ENCODE data around the gene KCNJ4.

Gene KCNJ4

DNA sequence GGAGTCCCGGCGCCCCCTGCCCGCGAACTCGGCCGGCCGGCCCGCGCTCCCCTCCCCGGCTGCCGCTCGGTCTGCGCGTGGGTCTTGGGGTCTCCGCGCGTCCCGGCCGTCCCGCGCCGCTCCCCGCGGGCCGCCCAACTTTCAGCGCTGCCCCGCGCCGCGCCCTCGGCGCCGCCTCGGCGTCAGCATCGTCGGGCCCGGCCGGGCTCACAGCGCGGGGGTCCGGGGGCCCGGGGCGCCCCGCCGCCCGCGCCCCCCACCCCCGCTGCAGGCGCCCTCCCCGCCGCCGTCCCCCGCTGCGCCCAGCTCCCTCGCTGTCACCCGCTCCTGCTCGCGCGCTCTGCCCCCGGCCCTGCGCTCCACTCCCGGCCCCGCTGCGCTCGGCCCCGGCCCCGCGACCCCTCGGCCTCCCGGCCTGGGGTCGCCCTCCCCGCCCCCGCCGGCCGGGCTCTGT is at the start of gene KCNJ4:
KCNJ4 (minus strand) TSS at position 124 of the 454 bp plus-strand sequence. CDS start 27,067 bp downstream, outside the sequence.
- DNase-seq (ENCODE audit: low spot score) = no peak

DNA sequence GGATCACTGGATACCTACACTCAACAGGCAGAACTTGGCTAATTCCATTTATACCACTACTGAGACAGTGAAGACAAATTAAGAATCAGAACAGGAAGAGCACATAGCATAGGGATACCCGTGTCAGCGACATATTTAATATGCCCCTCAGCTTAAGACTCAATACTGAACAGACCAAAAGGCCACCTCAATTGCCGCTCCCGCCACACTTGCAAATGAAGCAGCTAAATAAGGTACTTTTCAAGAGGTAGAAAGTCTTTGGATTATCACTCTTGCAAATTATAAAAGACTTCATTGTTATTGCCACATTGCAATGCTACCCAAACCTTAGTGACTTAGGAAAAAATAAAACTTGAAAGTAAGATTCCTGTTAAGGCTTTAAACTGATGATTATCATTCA is 48.0 kb upstream of the KCNJ4 start:
- DNase-seq (ENCODE audit: low spot score) = no peak

DNA sequence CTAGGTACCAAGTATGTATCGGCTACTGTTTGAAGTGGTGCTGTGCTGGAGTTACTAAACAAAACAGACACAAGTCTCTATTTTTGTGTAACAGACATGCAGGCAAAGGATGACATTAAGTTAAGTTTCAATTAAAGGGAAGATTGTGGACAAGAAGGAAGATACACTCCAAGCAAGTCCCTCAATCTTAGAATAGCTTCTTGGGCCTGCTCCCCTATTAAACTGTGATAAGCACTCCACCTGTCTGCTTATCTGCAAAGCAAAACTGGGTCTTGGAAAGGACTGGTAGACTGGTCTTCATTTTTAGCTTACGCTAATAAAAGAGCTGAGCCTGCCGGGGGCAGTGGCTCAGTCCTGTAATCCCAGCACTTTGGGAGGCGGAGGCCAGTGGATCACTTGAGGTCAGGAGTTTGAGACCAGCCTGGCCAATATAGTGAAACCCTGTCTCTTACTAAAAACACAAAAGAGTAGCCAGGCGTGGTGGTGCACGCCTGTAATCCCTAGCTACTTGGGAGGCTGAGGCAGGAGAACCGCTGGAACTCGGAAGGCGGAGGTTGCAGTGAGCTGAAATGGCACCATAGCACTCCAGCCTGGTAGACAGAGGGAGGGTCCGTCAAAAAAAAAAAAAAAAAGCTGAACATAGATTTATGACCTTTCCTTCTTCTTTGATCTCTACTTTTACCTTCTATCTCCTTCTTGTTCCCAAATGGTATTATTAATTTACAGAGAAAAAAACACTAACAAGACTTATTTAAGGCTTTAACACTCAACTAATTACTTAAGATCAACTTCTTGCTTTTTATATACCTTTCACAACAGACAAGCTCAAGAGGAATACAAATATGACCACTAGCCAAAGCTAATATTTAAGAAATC is 47.0 kb upstream of the KCNJ4 start:
- DNase-seq (ENCODE audit: low spot score) = no peak

DNA sequence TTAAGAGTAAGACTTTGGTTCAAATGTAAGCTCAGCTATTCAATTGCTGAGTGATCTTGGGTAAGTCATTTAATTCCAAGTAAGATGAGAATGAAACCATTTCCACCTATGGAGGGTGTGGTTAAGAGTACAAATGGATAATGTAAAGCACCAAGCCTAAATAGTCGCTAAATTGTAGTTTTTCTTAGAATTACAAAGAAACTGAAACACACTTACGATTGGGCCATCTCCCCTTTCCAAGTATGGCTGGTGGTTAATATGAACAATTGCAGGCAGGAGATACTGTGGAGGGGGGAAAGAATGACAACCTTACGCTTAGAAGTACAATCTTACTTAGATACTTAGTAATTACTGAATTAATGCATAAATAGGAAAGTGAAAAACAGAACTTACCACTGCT is 42.9 kb upstream of the KCNJ4 start:
- DNase-seq (ENCODE audit: low spot score) = no peak

DNA sequence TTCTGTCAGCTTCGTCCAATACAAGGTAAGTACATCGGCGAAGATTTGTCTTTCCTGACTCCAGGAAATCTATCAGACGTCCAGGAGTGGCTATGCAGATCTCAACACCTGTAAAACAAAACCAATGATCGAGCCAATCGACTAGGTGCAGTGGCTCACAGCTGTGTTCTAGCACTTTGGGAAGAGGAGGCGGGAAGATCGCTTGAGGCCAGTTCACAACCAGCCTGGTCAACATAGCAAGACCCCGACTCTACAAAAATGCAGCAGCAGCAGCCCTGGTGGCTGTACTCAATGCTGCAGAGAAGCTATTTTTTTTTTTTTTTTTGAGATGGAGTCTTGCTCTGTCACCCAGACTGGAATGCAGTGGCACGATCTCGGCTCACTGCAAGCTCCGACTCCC is 39.9 kb upstream of the KCNJ4 start:
- no peak for DNase-seq (ENCODE audit: low spot score)

DNA sequence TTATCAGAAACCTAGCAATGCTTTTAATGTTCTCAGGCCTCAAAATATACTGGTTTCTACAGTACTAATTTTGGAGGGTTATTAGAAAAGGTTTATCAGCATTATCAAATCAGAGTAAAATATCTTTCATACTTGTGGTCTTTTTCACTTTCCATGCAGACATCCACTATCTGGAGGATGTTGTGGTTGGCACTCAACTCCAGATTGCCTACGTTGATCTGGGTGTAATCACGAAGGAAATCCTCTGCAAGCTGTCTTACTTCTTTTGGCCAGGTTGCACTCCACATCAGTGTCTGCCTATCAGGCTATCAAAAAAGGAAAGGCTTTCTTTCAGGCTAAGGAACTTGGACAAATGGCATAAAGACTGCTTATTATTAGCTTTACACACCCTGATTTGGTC is 39.5 kb upstream of the KCNJ4 start:
- DNase-seq (ENCODE audit: low spot score) = peak; percentile 64

DNA sequence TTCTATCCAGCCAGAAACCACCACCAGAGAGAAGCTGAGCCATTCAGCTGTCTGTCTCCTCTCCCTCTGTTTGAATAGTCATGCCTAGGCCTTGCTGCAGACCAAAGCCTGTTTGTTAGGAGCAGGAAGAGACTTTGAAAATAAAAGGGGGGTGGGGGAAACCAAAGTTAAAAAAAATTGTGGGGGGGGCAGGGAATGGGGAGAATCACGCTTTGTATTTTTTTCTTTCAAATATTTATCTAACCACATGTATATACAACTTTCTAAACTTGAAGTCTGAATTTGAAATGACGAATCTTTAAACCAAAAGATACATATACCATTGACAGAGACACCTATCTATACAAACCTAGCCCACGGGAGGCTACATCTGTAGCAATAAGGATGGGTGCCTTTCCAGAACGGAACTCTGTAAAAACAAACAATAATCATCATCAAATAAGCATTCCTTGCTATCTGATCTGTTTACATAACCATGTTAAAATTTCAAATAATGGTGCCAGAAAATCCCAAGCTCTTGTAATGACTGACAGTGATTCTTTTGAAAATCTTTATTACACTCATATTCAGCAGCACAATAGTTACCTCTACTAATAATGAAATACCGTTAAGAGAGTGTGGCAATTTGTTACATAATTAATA is 36.8 kb upstream of the KCNJ4 start:
- DNase-seq (ENCODE audit: low spot score) = no peak

DNA sequence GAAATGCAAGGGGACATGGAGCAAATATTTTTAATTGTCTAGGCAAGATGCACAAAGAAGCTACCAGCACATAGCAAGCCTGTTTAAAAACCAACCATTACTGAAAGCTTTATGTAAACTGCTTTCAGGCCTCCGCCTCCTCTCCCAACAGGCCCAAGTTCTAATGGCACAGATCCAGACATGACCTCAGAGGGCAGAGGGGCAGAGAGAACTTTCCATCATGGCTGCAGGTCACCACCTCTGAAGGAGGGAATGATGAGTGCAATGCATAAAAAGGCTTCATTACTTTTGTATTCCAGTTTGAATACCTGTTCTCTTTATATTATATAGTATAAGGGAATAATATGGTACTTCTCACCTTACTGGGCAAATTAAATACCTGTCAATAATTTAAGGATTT is 35.9 kb upstream of the KCNJ4 start:
- no peak for DNase-seq (ENCODE audit: low spot score)

DNA sequence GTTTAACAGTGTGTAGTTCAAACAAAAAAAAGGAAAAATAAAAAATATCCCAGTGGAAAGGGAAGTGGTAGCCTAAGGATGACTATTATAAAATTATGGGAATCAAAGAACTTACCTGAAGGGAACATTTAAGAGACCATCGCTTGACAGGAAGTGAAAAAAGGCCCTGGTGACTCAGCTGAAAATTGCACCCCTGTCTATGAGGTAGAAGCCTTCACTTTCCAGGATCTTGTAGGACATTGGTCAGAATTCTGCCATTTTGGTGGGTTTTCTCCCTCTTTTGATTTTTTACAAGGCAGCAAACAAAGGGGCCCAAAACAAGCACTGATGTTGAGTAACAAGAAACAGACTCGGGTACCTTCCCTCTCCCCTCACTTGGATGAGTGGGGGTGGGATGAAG is 35.5 kb upstream of the KCNJ4 start:
- no peak for DNase-seq (ENCODE audit: low spot score)

DNA sequence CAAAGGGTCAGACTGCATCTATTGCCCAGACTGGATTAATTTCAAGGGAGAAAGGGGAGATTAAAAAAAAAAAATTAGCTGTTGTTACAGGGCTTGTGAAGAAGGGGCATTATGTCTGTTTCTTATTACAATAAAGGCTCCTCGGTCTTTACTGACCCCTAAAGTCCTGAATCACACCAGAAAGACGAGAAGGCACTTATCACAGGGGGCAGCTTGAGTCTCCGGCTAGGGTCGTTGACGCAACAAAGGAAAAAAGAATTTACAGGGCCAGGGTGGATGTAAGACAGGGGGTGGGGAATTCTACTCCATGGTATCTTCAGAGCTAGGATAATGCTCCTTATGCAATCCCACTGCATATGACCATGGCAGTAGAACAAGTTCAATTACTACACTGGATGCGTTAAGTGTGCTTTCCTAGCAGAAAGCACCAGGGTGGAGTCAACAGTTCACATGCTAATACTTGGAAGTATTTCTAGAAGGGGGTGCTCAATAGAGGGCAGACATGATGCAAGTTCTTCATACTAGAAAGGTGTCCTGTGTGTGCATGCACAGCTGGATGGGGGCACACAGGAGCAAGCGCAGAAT is 34.7 kb upstream of the KCNJ4 start:
- no peak for DNase-seq (ENCODE audit: low spot score)

DNA sequence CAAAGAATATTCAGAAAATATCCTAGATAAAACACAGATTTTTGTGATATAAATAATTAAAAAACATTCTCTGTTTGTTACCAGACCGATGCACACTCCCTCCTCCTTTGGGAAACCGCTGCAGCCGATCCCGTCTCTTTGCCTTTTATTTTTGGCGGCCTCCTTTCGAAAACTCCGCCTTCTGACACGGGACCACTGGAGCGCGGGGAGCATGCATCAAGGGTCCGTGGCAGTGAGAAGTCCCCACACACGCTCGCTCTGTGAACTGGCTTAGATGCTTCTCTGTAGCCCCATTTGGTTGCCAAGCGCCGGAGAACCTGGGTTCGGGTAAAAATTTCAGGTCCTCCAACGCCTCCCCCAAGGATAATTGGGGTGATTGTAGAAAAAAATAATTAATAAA is 34.1 kb upstream of the KCNJ4 start:
- no peak for DNase-seq (ENCODE audit: low spot score)

DNA sequence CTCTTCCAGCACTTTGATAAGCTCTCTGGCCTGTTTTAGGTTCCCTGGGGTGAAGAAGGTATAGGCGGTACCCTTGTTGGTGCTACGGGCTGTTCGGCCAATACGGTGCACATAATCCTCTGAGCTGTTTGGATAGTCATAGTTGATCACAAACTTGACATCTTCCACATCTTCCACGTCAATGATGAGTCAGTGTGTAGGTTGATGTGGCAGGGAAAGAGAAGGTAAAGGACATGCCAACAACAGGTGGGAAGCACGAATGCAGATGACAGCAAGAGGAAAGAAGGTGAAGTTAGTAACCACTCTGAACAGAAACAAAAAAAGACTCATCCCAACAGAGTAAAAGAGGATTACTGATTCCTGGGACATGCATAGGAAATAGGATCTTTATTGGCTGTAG is 32.9 kb upstream of the KCNJ4 start:
- DNase-seq (ENCODE audit: low spot score) = no peak

DNA sequence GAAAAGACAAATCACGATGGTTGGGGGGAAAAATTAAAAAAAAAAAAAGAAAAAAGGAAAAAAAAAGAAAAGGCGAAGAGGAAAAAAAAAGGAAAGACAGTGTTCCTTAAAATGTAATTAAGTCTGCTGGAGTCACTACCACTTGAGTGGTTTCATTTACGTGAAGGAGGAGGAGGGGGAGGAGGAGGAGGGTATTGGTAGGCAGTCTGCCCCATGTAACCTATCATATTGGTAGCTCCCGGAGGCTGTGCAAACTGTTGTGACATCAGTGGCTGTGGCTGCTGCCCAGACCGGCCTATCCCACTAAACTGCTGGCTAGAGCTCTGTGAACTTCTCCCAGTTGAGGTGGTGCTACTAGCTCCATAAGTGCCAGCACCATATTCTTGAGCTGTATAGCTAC is 30.8 kb upstream of the KCNJ4 start:
- no peak for DNase-seq (ENCODE audit: low spot score)

DNA sequence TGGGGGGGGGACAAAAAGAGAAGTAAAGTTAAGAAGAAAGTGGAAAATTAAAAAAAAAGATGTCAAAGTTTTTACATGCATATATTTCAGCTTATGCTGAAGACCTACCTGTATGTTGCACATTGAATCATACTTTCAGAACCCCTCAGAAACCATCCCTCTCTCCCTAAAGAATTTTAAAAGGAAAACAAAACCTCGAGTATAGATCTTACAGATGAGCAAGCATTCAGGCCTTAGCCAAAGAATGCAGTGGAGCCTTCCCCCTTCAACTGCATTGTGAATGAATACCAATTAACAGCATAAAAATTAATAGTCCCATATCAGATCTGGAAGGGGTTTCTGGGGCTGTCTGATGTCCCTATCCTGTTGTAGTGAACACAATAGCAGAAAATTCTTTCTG is 29.2 kb upstream of the KCNJ4 start:
- DNase-seq (ENCODE audit: low spot score) = no peak

DNA sequence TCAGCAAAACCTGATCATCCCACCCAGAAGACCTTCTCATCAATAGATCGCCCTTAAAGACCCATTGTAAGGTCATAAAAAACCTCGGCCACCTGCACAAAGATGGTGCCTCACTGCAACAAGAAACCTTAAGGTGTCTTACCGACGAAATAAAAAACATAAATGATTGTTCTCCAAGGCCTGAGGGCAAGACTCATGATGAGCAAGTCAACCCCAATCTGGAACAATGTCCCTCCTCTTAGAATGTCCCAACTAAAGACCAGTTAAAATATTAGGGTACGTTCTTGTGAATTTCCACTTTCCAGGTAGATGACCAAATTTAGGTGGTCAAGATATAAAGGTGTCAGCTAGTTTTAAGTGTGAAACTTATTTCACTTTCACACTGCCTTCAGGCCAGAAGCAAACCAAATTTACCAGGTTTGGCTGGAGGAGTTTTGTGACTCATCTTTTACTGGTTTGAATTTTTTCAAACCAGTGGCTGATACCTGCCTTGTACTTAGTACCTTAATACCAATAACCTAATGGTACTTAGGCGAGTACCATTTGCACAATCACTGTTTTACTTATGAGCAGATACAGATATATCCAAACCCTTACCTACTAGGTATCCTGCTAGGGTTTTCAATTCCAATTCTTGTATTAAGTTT is 27.8 kb upstream of the KCNJ4 start:
- no peak for DNase-seq (ENCODE audit: low spot score)

DNA sequence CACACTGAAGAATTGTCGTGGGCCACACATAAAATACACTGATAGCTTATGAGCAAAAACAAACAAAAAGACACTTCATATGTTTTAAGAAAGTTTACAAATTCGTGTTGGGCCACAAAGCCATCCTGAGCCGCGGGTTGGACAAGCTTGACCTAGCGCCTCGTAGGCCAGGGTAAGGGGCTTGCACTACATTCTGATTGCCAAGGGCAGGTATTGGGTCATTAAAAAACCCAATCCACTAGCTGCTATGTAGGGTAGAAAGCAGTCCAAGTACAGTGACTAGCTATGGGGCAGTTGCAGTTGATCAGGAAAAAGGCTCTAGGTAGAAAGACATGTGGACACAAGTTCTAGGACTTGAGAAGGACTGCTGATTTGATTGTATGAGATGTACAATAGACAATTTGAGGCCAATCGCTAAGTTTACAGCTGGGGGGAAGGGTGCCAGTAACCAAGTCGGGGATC is 26.9 kb upstream of the KCNJ4 start:
- no peak for DNase-seq (ENCODE audit: low spot score)

DNA sequence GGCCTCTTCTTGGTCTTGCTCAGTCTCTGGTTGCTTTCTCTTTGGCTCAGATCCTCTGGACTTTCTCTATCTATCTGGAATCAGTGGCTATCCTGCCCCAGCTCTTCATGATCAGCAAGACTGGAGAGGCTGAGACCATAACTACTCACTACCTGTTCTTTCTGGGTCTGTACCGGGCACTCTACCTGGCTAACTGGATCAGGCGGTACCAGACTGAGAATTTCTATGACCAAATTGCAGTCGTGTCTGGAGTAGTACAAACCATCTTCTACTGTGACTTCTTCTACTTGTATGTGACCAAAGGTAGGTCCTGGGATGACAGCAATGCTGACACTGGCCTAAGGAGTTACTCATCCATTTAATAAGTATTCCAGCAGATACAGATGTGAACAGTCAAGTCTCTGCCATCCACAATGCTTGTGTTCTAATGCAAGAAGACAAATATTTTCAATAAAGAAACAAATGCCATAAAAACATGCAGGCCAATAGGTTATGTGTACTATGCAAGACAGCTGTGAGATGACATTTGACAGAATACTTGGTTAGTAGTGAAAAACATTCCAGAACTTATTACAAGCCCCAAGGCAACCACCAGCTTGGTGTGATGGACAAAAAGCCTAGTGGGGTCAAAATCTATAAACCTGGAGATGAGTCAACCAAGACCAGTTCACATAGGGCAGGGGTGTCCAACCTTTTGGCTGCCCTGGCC is 26.3 kb upstream of the KCNJ4 start:
- DNase-seq (ENCODE audit: low spot score) = no peak

DNA sequence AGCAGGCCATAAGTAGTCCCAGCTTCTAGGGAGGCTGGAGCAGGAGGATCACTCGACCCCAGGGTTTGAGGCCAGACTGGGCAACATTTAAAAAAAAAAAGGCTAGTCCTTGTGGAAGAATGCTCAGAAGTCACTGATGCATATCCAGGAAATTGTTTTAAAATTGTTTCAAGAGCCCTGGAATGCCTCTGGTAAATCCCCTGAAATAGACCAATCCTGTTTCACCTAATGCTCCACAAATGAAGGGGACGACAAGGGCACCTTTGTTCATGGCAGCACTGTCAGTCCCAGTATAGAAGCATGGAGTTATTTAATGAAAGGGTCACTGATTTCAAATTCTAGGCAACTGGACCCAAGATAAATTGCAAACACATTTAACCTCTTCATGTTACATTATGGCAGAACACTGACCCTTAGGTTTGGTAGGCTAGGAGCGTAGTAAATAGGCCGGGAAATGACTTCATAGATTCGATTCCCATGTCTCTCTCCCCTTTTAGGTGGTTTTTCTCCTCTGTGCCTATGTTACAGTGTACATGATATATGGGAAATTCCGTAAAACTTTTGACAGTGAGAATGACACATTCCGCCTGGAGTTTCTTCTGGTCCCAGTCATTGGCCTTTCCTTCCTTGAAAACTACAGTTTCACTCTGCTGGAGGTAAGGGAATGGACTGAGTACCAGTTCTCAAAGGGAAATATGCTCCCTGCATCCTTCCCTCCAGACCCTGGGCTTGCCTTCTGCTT is 24.3 kb upstream of the KCNJ4 start:
- no peak for DNase-seq (ENCODE audit: low spot score)

DNA sequence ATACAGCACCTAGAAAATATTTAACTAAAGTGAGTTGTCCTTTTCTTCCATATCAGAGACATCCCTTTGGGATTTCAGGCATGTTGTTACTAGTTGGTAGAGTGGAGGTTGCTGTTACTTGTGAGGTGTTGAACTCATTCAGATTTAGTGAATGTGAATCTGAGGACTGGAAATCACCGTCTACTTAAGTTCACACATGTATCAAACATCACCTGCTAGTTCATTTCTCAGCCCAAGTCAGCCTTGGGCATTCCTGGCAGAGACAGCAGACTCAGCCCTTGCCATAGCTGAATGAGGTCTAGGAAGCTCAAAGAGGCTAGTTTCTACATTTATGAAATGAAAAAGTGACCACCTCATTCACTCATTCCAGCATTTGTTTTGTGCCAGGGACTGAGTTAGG is 22.6 kb upstream of the KCNJ4 start:
- no peak for DNase-seq (ENCODE audit: low spot score)

DNA sequence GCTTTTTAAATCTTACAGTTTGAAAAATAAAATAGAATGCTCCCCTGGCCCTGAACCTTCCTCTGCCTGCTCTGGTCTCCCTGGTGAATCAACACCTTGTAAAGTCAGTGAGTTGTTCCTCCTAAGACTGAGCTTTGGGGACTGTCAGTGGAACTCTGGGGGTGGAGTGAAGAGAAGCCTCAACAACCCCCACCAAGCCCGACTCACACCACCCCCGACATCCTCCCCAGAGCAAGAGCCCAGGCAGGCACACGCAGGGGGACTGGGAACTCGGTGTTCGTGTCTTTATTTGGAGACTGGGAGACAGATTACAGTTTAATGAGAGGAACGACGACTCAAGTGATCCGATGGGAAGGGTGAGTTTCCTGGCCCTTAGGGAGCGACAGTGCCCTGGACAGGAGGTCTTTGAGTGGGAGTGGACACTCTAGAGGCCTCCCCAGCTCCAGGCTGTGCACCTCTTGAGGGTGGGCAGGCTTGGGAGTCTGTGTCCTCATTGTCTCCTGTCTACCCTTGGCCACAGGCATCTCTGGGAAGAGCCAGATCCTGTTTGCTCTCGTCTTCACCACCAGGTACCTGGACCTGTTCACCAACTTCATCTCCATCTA is 19.1 kb upstream of the KCNJ4 start:
- DNase-seq (ENCODE audit: low spot score) = no peak

DNA sequence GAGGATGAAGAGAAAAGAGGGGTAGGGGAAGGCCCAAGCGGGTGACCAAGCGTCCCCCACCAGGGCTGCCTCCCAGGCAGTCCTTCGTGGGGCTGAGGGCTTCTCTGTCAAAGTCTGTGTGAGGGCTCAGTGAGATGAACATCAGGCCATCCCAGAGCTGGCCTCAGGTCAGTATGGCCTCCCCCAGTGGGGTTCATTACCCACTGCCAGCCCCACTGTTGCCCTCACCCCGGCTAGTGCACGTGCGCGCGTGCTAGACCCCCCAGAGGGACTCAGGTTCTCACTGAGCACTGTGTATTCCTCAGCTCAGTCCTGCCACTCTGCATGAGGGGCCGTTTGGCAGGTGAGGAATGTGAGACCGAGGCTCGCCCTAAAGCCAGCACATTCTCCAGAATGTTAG is 16.2 kb upstream of the KCNJ4 start:
- no peak for DNase-seq (ENCODE audit: low spot score)
